CD4-positive, alpha-beta T cell treated with Interleukin-15 for 1 hour (primary cell): ENCODE data around the gene TMX3.

Source experiments
- DNase-seq: peaks from one replicate; pipeline ENCODE4 v3.0.0-alpha.2; 2020

The TMX3 gene

GRCh38 chr18:68714712-68715496 is at the start of gene TMX3:
Gene TMX3, minus strand, starts transcription at chr18:68715108. Its CDS starts 127 bp downstream, at chr18:68714981.
- peak; percentile 92 for DNase-seq

DNA sequence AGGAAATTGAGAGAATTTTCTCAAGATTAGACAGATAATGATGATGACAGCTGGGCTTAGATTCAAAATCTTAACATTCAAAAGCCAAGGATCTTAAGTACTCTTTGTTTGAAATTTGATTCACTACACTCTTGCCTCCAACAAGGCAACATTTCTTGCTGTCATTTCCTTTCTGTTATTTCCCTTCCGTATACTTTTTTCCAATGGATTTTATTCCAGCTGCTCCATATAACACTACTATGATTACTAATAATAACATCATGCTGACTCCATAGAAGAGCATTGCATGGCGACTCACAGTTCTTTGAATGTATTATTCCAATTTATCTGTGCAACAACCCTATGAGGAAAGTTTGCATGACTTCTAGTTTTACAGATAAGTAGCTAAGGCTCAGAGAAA is 49.1 kb upstream of the TMX3 start:
- no peak for DNase-seq

GRCh38 chr18:68763083-68763482 is 48.2 kb upstream of the TMX3 start:
- DNase-seq: no peak

GRCh38 chr18:68759308-68759707 is 44.4 kb upstream of the TMX3 start:
- no peak for DNase-seq

DNA sequence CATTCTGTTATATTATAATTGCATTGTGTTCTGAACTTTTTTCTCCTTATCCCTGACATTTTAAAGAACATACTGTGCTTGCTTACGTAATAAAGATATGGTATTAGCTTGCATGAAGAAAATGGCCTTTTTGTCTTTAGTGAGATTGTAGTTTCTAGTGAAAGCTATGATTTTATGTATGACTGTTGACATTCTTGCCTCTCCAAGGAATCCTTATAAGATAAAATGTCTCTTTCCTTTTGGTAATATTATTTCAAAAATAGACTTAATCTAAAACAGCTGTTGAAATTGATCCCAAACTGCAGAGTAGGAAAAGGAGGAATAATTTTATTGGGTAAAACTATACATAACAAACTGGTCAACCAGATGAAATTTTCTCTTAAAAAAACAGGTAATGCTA is 42.2 kb upstream of the TMX3 start:
- DNase-seq: no peak

DNA sequence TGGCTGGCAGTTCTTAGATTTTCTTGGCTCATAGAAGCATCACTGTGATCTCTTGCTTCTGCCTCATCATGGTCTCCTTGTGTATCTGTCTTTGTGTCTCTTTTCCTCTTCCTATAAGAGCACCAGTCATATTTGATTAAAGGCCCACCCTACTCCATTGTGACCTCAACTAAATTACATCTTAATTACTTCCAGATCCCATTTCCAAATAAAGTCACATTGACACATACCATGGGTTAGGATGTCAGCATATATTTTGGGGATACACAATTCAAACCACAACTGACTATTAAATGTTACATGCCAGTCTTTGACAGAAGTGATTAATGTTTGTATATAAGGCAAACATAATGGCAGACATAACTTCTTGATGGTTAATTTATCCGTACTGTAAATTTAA is 27.3 kb upstream of the TMX3 start:
- DNase-seq: no peak

DNA sequence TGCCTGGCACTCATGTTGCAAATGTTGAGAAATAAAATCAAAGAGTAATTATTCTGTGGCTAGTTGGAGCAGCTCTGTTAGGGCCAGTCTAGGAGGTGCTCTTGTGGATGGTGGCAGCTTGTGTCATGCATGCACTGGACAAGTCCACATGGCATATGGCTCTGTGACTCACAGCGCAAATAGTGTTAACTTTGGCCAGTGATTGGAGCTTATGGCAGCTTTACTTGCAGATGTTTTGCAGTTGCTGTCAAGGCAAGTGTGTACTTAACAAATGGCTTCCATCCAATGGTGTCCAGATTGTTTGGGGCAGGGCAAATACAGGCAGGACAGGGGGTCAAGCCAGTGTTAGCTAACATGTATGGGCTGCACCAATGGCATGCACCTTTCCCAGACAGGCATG is 26.1 kb upstream of the TMX3 start:
- no peak for DNase-seq

- DNase-seq: no peak
These were observed 24.6 kb upstream of the TMX3 start for GRCh38 chr18:68739462-68739861.

DNA sequence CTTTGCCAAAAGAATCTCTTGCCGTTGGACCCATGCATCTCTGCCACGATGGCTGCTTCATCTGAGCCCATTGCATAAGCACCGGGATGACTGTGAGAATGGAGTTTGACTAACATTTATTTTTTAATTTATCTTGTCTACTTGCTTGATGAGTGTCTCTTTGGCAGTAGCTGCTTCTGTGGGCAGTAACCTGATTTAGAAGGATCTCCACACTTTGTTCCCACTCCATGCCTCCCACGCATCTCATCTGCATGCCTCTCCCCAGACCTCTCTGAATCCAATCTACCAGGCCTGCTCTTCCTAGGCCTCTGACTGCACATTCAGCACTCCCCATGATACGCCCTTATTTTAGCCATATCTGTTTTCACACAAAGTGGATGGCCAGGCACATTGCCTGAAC is 23.7 kb upstream of the TMX3 start:
- no peak for DNase-seq

DNA sequence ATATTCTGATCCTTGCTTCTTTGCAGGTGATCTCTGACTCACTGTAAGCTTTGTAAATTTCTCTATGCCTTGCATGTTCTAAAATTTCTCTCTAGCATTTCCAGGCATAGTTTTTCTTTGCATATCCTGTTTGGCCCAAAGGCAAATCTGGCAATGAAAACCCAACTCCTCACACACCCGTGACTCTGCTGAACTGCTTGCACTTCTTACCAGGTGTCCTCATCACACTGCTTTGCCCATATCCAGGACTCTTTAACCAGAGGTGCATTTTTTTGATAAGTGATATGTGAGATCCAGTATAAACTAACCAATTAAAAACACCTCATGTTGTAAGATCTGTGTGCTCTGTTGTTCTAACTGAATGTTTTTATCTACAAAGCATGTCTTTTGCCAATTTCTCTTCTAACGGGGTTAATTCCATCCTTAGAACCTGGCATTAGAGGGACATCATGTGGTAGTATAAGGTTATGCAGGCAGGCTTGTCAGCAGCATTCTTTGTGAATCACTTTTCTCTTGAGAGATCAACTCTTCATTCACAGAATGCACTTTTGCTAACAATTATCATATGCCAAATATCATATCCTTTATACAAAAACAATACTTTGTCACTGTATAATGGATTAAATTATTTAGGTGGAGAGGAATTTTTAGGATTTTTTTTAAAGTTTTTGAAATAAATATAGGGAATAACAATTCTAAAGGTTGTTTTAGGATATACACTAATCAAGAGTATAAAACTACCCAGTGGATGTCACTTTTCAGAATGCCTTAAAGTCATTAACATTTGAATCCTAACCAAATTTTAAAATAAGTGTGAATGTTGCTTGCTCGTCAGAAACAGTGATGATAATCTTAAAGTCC is 20.8 kb upstream of the TMX3 start:
- no peak for DNase-seq

DNA sequence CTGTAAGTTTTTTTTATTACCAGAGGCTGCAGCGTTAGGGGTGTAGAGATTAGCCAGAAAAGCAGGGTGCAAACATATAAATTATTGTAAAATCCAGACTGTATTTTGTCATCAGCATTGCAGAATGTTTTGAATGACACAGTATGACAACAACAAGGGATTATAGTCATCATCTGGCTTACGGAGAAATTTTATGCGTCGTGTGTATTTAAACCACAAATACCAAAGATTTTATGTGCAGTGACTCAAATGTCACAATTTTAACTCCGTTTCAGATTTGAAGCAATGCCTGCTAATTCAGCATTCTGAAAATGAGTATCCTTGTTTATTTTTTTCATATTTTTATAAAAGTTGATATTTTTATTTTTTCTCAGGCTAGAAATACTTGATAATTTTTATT is 19.4 kb upstream of the TMX3 start:
- no peak for DNase-seq

GRCh38 chr18:68733707-68734106 is 18.8 kb upstream of the TMX3 start:
- no peak for DNase-seq

GRCh38 chr18:68728081-68728700 is 13.3 kb upstream of the TMX3 start:
- no peak for DNase-seq

- DNase-seq: no peak
These were observed 12.6 kb upstream of the TMX3 start for GRCh38 chr18:68727506-68727905.

DNA sequence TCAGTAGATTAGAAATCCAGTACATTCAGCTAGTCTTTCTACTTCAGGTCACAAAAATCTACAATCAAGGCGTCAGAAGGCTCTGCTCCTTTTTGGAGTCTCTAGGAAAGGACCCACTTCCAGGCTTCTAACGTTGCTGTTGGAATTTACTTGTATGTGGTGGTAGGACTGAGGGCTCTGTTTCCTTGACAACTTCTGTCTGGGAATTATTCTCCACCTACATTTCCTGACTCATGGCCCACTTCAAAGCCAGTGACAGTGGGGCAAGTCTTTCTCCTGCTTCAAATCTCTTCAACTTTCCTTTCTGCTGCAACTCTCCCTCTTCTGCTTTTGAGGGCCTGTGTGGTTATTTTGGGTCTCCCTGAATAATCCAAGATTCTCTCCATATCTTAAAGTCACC is 10.4 kb upstream of the TMX3 start:
- DNase-seq: no peak

DNA sequence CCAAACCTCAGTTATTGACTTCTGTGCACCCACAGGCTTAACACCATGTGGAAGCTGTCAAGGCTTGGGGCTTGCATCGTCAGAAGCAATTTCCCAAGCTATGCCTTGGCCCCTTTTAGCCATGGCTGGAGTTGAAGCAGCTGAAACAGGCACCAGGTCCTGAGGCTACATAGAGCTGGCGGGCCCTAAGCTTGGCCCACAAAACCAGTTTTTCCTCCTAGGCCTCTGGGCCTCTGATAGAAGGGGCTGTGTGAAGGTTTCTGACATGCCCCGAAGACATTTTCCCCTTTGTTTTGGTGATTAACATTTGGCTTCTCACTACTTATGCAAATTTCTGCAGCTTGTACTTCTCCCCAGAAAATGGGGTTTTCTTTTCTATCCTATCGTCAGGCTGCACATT is 9.1 kb upstream of the TMX3 start:
- DNase-seq: no peak

GRCh38 chr18:68723539-68723938 is 8.6 kb upstream of the TMX3 start:
- DNase-seq: no peak

- DNase-seq: no peak
These were observed 7.9 kb upstream of the TMX3 start for GRCh38 chr18:68722821-68723220.

DNA sequence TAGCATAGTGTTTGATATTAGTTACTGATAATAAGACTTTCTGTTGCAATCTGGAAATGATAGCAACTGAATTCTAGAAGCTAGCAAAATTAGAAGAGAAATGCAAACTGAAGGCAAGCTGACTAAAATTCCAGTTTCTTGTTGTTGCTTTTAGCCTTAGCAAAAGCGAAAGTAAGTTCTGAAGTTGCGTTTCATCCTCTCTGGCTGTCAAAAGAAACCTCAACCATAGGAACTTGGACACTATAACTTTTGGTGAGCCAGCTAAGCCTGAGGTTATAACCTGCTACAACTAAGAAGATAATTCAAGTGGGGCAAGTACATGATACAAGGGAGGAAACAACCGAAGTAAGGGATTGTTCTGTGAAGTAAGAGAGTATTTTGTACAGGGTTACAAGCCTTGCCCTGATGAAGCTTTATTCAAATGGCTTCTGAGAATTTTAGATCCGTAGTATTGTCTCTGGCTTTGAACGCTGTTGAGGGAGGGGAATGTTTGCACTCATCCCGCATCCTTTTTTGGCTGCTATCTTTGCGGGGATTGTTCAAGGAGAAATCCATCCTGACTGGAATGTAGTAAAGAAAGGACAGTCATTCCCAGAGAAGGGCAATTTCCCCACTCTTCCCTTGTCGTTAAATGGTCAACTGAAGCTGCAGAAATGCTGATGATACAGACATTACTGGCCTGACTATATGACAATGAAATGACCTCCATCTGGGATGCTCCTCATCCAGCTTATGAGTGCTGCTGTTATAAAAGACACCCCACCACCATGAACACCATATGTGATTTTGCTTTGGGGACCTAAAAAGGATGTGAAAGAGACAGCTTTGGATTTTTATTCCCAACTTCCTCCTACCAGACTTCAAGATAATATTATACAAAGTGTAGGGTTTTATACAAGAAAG is 7.0 kb upstream of the TMX3 start:
- DNase-seq: no peak

- DNase-seq: no peak
These were observed 569 bp downstream of the TMX3 start for GRCh38 chr18:68714366-68714711.

GRCh38 chr18:68713796-68714195 is 1.1 kb downstream of the TMX3 start:
- no peak for DNase-seq

DNA sequence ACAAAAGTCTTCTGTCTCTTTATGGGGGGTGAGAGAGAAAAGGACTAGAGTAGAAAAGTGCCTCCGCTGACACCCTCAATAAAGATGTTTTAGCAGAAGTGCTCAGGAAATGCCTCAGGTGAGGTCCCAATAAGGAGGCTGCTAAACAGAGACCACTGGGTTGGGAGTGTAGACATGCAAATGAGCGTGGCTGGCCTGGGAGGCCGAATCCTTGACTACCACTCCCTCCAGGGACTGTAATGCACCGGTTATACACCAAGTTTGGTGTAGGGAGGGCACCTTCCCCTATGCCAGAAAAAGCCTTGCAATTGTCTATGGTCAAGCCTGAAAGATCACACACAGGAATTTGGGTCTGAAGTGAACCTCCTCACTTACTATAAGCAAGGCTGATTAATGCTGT is 1.8 kb downstream of the TMX3 start:
- no peak for DNase-seq

- no peak for DNase-seq
These were observed 7.3 kb downstream of the TMX3 start for GRCh38 chr18:68707646-68708045.
